DMS79 (cell line): Measurements from ENCODE around the gene HMGB3.
A peak's percentile ranks its signal among the peaks of the same experiment; 100 is the strongest.
"Not testable (repeated sequence)": the region's sequence is repeated elsewhere in the genome, so short reads cannot be mapped to it uniquely, and the experiment has no call there.

Source experiments
- DNase-seq: peaks from one replicate; lab custom pipeline; 2025; lab: John Stamatoyannopoulos, UW

The HMGB3 gene

DNA sequence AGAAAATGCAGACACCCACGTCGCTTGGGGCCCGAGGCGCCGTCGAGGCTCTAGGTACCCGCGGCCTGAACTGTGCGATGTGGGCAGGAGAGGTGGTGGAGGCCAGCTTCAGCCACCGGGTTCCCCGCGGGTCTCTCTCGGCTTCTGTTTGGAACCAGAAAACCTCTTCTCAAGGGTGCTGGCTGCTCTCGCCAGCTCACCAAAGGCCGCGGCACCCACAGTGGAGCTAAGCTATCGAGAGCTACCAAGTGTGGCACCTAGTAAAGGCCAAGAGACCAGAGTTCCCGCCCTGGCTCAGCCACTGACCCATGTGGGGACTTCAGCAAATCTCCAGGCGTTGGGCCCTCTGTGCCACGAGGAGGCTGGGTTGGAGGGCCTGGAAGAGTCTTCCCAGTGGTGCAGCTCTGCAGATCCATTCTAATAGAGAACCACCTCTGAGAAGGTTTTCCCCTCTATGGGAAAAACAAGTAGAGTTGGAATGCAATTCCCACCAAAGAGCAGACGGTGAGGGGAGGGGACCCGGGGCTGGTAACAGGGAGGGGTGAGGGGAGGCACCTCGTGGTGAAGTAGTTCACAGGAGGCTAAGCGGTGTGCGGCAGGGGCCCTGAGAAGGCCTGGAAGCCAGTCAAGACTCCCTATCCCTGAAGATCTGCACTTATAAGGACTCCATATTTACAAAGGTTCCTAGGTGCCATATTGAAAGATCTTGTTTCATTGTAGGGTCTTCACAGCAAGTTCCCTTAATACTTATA lies 5.5 kb upstream of the HMGB3 start:
- DNase-seq = no peak

DNA sequence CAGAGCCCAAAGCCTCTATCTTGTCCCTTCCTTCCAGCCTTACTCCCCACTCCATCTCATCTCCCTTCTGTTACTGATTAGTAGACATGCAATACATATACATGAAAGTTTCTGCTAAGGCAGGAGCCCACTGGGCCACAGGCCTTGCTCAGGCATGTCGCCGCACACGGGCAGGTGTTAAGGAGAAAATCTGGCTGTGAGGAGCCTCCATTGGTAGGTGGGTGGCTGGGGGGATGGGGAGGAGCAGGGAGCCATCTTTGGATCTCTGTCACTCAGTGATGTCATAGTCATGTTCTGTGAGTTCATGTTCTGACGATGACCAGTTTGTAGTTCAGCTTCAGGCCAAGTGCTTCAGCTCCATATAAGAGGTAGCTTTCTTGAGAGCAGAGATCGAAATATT lies 2.9 kb upstream of the HMGB3 start:
- DNase-seq = no peak

DNA sequence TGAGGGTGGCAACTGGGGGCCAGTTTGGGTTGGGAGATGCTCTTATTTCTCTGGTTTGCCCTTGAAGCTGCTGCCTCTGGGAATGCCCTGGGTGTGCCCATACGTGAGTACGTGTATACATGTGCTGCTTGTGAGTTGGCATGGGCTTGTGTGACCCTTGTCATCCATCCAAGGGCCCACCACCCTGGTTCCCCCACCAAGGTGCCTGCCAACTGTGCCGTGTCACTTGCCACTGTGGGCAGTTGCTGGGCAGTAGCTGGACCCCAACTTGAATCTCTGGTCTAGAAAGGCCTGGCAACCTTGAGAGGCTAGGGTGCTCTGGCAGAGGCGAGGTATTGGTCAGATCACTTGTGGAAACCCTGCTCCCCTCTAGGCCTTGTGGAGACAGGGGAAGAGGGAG lies 2.4 kb upstream of the HMGB3 start:
- no peak for DNase-seq

DNA sequence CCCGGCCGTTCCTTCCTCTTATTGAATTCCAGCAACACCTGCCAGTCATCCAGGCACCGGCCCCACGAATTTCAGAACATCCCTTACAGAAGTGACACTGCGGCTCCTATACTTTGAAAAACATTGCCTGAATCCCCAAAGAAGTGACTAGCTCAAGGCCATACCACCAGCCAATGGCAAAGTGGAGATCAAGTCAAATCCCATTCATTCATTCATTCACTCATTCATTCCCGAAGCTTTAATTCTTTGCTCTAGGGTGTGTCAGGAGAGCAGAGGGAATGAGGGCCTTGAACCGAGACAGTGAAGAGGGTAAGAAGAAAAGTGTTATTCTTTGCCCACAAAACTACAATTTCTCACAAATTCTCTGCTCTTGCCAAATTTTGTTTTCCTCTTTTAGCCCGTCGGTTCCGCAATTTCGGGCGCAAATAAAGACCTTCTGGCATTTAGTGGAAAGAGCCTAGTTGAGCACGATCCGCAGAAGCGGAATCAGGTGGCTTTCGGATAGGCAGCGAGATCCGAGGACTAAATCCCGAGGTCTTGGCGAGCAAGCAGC lies 824 bp upstream of the HMGB3 start:
- no peak for DNase-seq

DNA sequence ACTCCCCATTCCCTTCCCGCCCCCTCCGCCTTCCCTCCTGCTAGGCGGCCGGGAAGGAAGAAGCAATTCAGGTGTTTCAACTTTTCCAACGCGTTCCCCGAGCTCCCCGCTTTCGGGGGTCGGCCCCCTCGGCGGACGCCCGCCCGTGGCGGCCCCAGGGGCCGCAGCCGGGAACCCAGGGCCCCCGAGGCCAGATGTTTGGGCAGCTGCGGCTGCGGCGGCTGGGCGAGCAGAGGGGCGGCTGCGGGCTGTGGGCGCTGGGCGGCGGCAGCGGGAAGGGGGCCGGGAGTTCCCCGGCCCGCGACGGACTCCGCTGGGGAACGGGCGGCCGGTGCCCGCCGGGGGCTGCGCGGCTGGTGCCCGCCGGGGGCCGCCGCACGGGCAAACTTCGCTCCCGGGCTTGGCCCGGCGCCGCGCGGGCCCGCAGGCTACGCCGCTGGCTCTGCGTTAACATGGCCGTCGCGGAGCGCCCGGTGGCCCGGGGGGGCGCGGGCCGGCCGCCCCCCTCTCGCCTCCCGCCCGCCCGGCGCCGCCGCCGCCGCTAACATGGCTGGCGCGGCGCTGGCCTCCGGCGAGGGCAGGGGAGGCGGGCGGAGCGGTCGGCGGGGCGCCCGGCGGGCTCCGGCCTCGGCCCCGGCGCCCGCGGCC lies 510 bp downstream of the HMGB3 start:
- no peak for DNase-seq

DNA sequence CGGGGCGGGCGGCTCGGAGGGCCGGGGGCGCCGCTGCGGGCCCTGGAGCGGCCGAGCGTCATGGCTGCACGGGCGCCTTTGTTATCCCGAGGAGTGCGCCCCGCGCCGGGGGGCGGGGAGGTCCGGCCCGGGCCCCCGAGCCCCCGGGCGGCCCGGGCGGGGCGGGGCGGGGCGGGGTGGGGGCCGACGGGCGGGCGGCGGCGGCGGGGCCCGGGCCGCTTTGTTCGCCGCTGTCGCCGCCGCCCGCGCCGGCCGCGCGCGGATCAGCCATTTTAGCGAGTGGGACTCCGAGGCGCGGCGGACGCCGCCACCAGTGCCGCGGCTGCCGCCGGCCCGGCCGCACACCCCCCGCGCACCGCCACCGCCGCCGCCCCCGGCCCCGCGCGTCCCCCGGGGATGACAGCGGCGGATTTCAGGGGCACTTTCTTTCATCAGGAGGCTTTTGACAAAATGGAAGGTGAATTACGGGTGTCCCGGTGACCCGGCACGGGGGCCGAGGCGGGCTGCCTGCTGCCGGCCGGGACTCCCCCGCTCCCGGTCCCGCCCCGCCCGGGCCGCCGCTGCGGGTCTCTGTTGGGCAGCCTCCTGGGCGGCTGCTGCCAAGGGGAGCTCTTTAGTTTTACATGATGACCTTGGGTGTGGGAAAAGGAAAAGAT lies 1.2 kb downstream of the HMGB3 start:
- no peak for DNase-seq

DNA sequence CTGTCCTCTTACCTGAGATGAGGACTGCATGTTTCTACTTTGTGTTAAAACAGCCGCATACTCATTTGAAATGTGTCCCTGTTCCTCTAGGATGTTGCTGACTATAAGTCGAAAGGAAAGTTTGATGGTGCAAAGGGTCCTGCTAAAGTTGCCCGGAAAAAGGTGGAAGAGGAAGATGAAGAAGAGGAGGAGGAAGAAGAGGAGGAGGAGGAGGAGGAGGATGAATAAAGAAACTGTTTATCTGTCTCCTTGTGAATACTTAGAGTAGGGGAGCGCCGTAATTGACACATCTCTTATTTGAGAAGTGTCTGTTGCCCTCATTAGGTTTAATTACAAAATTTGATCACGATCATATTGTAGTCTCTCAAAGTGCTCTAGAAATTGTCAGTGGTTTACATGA lies 4.6 kb downstream of the HMGB3 start:
- DNase-seq = not testable (repeated sequence)

DNA sequence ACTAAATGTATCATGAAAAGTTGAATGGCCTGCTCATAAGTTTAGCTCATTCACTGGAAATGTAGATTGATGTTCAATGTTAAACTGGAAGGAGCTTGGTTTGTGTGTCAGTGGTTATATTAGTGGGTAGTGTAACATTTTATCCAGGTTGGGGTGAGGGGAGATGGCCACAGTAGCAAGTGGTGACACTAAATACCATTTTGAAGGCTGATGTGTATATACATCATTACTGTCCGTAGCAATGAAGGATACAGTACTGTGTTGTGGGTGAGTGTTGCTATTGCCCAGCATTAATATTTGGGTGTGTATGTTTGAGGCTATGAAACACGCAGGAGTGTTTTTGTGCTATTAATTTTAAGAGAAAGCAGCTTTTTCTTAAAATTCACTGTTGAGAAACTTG lies 6.3 kb downstream of the HMGB3 start:
- no peak for DNase-seq

DNA sequence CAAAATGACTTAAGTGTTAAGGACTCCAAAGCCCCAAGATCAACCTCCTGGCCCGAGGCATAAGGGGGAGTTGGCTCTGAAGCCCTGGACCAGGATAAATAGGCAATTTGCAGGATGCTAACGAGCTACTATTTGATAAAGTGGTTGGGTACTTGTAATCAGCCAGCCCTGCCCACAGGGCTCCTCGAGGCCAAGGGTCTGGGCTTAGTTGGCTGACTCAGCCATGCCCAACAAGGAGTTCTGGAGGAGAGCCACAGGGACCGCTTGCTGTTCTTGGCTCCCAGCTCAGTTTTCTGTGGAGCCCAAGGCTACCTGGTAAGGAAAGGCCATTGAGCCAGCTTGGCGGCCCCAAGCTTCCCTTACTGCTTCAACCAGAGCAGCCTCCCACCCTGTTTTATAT lies 7.8 kb downstream of the HMGB3 start:
- peak; percentile 7 for DNase-seq

DNA sequence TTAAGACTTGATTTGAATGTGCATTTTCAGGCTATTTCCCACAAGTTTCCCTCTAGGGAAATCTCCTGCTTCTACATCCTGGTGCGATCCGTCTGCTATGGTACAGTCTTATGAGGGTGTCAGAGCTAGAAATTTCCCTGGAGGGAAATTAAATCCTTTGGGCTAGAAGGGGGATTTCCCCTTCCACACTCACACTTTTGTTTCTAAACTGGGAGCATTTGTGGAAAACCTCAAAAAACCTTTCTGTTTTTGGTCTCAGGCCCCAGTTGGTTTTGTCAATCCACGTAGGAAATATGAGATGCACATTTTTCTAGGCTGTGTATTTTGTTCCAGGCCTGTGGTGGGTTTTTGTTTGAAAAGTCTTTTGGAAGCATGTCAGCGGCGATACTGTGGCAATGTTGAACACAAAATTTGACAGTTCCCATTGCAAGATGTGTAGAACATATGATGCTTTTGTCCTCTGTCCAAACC lies 17.8 kb downstream of the HMGB3 start:
- DNase-seq = no peak

DNA sequence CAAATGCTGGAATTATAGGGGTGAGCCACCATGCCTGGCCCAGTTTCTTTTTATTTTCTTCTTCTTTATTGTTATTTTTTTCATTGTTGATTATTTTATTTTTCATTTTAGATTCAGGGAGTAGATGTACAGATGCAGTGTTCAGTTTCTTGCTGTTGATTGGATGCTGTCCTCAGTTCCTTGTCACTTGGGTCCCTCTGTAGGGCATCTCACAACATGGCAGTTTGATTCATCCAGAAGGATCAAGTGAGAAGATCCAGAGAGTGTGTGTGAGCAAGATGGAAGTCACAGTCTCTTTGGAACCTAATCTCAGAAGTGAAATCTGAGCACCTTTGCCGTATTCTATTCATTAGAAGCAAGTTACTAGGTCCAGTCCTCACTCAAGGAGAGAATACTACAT lies 20.9 kb downstream of the HMGB3 start:
- no peak for DNase-seq

DNA sequence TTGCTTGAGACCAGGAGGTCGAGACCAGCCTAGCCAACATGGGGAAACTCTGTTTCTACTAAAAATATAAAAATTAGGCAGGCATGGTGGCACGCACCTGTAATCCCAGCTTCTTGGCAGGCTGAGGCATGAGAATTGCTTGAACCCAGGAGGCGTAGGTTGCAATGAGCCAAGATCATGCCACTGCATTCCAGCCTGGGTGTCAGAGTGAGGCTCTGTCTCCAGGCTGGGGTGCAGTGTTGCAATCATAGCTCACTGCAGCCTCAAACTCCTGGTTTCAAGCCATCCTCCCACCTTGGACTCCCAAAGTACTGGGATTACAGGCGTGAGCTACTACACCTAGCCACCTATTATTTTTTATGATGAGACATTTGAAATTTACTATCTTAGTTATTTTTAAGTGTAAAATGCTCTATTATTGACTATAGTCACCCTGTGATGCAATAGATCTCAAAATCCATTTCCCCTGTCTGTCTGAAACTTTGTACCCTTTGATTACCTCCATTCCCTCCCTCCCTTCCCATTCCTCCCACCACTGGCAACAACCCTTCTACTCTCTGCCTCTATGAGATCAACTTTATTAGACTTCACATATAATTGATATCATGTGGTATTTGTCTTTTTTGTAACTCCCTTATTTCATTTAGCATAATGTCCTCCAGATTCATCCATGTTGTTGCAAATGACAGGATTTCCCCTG lies 23.4 kb downstream of the HMGB3 start:
- no peak for DNase-seq

DNA sequence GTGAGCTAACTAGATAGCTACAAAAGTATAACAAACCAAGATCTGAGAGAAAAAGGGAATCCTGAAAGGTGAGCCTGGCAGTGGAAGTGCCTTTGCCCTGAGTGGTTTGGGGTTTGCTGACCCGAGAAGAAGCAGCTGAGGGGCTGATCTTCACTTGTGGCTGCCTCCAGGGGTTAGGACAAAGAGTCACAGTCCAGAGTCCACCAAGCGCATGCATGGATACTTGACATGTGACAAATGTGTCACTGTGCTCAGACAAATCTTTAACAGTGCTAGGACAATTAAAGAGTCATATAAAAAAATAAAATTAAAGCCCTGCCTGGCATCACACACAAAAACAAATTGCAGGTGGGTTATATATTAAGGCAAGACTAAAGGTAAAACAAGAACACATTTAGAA lies 26.4 kb downstream of the HMGB3 start:
- DNase-seq = no peak

DNA sequence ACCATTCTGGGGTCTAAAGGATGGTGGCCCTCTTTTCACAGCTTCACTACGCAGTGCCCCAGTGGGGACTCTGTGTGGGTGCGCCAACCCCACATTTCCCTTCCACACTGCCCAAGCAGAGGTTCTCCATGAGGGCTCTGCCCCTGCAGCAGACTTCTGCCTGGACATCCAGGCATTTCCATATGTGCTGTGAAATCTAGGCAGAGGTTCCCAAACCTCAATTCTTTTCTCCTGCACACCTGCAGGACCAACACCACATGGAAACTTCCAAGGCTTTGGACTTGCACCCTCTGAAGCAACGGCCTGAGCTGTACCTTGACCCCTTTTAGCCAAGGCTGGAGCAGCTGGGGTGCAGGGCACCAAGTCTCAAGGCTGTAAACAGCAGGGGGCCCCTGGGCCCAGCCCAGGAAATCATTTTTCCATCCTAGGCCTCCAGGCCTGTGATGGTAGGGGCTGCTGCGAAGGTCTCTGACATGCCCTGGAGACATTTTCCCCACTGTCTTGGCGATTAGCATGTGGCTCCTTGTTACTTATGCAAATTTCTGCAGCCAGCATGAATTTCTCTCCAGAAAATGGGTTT lies 30.1 kb downstream of the HMGB3 start:
- DNase-seq = no peak

DNA sequence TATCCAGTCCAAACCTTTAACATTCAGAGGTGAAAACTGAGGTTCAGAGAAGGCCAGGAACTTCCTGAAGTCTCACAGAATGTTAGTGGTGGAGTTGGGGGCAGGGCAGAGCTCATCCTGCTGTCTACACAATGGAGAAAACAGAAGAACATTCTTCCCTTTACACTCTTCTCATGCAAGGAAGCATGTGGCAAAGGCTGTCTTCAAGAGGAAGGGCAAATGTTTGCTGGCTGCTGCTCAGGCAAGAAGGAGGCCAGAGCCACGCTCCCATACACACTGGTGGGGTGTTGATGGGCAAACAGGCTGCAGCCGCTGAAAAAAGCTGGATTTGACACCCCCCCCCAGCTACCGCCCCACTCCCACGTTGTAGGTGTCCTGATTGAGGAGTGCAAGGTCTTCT lies 32.5 kb downstream of the HMGB3 start:
- no peak for DNase-seq

DNA sequence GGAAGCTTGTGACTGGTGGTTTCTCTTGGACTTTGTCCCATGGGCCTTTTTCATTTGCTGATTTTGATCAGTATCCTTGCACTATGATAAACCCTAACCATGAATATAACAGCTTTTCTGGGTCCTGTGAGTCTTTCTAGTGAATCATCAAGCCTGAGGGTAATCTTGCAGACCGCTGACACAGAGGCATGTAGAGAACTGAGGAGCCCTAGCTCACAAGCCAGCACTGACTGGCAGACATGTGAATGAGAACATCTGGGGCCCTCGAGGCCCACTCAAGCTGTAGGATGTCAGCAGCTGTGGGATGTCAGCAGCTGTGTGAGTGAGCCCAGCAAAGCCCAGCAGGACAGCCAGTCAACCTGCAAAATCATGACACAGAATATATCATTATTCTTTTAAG lies 36.7 kb downstream of the HMGB3 start:
- DNase-seq = no peak

DNA sequence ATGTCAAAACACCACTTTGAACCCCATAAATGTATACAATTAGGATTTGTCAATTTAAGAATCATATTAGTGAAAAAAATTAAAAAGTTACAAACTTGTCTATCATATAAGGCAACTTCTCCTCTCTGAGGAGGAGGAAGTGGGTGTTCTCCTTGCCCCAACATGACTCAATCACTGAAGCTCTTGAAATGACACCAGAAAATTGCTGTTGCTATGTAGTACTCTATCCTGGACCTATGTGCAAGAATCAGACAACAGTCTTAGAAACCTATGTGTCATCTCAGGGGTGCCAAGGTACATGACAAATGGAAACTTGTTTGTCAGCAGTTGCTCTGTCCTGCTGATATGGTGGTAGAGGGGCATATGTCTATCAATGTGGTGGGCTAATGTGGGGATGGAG lies 47.7 kb downstream of the HMGB3 start:
- no peak for DNase-seq

DNA sequence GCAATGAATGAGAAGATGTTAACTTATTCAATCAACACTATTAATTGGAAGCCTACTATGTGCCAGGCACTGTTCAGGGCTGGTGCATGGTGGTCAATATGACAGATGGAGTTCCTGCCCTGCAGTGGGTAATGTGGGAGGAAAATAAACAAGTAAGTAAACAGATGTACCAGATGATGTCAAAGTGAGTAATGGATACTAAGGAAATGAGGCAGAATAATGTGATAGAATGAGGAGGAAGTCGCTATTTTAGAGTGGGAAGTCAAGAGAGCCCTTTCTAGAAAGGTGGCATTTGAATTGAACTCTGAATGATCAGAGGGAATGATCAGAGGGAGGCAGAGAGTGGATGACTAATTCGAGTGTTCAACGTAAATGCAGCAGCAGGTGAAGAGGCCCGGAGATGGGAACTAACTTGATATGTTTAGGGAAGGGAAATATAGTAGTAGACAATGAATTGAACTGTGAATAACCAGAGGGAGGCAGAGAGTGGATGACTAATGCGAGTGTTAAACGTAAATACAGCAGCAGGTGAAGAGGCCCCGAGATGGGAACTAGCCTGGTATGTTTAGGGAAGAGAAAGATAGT lies 48.3 kb downstream of the HMGB3 start:
- DNase-seq = no peak

DNA sequence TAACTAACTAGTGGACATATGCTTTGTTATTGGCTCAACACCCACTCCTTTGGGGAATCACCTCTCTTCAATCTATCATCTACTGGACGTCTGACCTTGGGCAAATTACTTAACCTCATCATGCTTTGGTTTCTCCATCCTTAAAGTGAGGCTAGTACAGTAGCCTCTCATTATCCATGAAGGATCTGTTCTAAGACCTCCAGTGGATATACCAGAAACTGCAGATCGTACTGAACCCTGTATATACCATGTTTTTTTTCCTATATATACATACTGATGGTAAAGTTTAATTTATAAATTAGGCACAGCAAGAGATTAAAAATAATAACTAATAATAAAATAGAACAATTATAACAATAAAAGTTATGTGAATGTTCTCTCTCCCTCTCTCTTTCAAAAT lies 56.2 kb downstream of the HMGB3 start:
- no peak for DNase-seq
